SK-N-SH (cell line): ENCODE results near the gene CDK8. TPM values are rescaled to one million over a fixed set of nuclear protein-coding genes. Genes with fewer than 3 reads are reported as not detected.

Source experiments
- CTCF ChIA-PET: fragments of 300-600, 350-600 bp; formaldehyde crosslinking; extraction: SDS; loops from one replicate; lab custom pipeline; 2021; lab: Yijun Ruan, JAX
- POLR2A ChIA-PET: fragments of 350-600 bp; sonication (Branson Sonifier 250); formaldehyde crosslinking; extraction: SDS; loops from one replicate; lab custom pipeline; 2020; ENCODE audit warnings: antibody characterized with exemption, inconsistent platforms; lab: Yijun Ruan, JAX
- DNase-seq: peaks from one replicate; pipeline ENCODE4 v3.0.0; 2012
- H2AFZ ChIP-seq: fragments of 200-600 bp; sonication (generic); 2 replicates; pipeline ENCODE4 v1.8.1; 2016; ENCODE audit warnings: antibody characterized with exemption, mild to moderate bottlenecking, low read depth
- H3F3A ChIP-seq: fragments of 200-600 bp; sonication (generic); replicated peaks from 2 replicates; pipeline ENCODE3; 2016; ENCODE audit warnings: antibody characterized with exemption, mild to moderate bottlenecking; ENCODE audit not compliant: insufficient read depth
- H3K27ac ChIP-seq, 2 experiments: fragments of 200-500 bp in 1 of 2; fragments of 200-600 bp in 1 of 2; sonication (Bioruptor generic) in 1 of 2; sonication (generic), shearing (Covaris generic) in 1 of 2; 2 replicates each; pipeline versions ENCODE4 v1.5.1 to v1.6.1; 2014 to 2016; ENCODE audit warnings: low read depth in 2 of 2, inconsistent platforms in 1 of 2, low read length in 1 of 2, mild to moderate bottlenecking in 1 of 2, mixed read lengths in 1 of 2
- H3K27me3 ChIP-seq: fragments of 200-600 bp; sonication (generic), shearing (Covaris generic); 2 replicates; pipeline ENCODE4 v1.6.1; 2016; ENCODE audit warnings: mixed run types; ENCODE audit not compliant: insufficient read depth
- H3K36me3 ChIP-seq, 2 experiments: fragments of 200-500 bp in 1 of 2; fragments of 200-600 bp in 1 of 2; sonication (Bioruptor generic) in 1 of 2; sonication (generic) in 1 of 2; replicated peaks in 1 of 2; 2 replicates each; pipeline versions ENCODE3 to v1.5.1; 2014 to 2016; ENCODE audit warnings: low read length in 1 of 2, mild to moderate bottlenecking in 1 of 2; ENCODE audit not compliant: insufficient read depth in 2 of 2, control insufficient read depth in 1 of 2
- H3K4me1 ChIP-seq, 2 experiments: fragments of 200-500 bp in 1 of 2; fragments of 200-600 bp in 1 of 2; sonication (Bioruptor generic) in 1 of 2; sonication (generic), shearing (Covaris generic) in 1 of 2; 2 replicates each; pipeline versions ENCODE4 v1.5.1 to v1.6.1; 2014 to 2016; ENCODE audit warnings: low read depth in 1 of 2, low read length in 1 of 2, mixed run types in 1 of 2; ENCODE audit not compliant: insufficient read depth in 2 of 2, control insufficient read depth in 1 of 2
- H3K4me2 ChIP-seq: fragments of 200-600 bp; sonication (generic), shearing (Covaris generic); 2 replicates; pipeline ENCODE4 v1.6.1; 2017; ENCODE audit warnings: mixed run types
- H3K4me3 ChIP-seq, 2 experiments: fragments of 200-500 bp in 1 of 2; fragments of 200-600 bp in 1 of 2; sonication (Bioruptor generic) in 1 of 2; sonication (generic), shearing (Covaris generic) in 1 of 2; 2 replicates each; pipeline versions ENCODE4 v1.5.1 to v1.8.1; 2014 to 2016; ENCODE audit warnings: low read depth in 2 of 2, inconsistent platforms in 1 of 2, low read length in 1 of 2, mild to moderate bottlenecking in 1 of 2, mixed read lengths in 1 of 2, moderate library complexity in 1 of 2
- H3K79me2 ChIP-seq: fragments of 200-600 bp; sonication (generic); 2 replicates; pipeline ENCODE4 v1.8.1; 2017; ENCODE audit warnings: mild to moderate bottlenecking; ENCODE audit not compliant: insufficient read depth
- H3K9ac ChIP-seq: fragments of 200-600 bp; sonication (generic); 2 replicates; pipeline ENCODE4 v1.6.1; 2017; ENCODE audit warnings: mixed run types
- H3K9me2 ChIP-seq: fragments of 200-600 bp; sonication (generic); 2 replicates; pipeline ENCODE4 v1.6.1; 2017; ENCODE audit warnings: mixed run types
- H3K9me3 ChIP-seq: fragments of 200-600 bp; sonication (generic); 2 replicates; pipeline ENCODE4 v1.6.1; 2017; ENCODE audit warnings: mixed run types, mild to moderate bottlenecking, moderate library complexity
- H4K20me1 ChIP-seq: fragments of 200-600 bp; sonication (generic); 2 replicates; pipeline ENCODE4 v1.6.1; 2017; ENCODE audit warnings: mild to moderate bottlenecking, mixed run types; ENCODE audit not compliant: insufficient read depth
- CHD2 ChIP-seq: fragments of 150-350 bp; IDR thresholded peaks from 2 replicates; pipeline ENCODE4 v1.6.1; 2018; ENCODE audit warnings: low read length; ENCODE audit not compliant: partially characterized antibody
- ELF1 ChIP-seq: IDR thresholded peaks from 2 replicates; pipeline ENCODE4 v1.4.0; 2012
- EP300 ChIP-seq, 2 experiments: IDR thresholded peaks; 2 replicates each; pipeline versions ENCODE4 v1.4.0 to v1.6.1; 2012; ENCODE audit warnings: borderline replicate concordance in 1 of 2, low read depth in 1 of 2, low read length in 1 of 2
- EZH2phosphoT487 ChIP-seq: fragments of 200-600 bp; sonication (generic); IDR thresholded peaks from 2 replicates; pipeline ENCODE4 v1.6.1; 2017; ENCODE audit warnings: low read depth, mixed run types, mild to moderate bottlenecking, antibody characterized with exemption, moderate library complexity, borderline replicate concordance
- FOSL2 ChIP-seq: IDR thresholded peaks from 2 replicates; pipeline ENCODE4 v1.4.0; 2012; ENCODE audit warnings: low read depth, mild to moderate bottlenecking, moderate library complexity, borderline replicate concordance
- GATA2 ChIP-seq: sonication (generic); formaldehyde crosslinking; IDR thresholded peaks from 2 replicates; pipeline ENCODE4 v1.5.0; 2020; ENCODE audit warnings: mild to moderate bottlenecking, missing genetic modification reagents
- JUND ChIP-seq: IDR thresholded peaks from 2 replicates; pipeline ENCODE4 v1.4.0; 2012
- MEF2A ChIP-seq: IDR thresholded peaks from 2 replicates; pipeline ENCODE4 v1.4.0; 2012; ENCODE audit warnings: low read depth, borderline replicate concordance
- MXI1 ChIP-seq: IDR thresholded peaks from 2 replicates; pipeline ENCODE4 v1.6.1; 2012; ENCODE audit warnings: mild to moderate bottlenecking, low read depth, low read length, improper control_type of control experiment
- NRF1 ChIP-seq: IDR thresholded peaks from 2 replicates; pipeline ENCODE4 v1.6.1; 2012; ENCODE audit warnings: low read depth, mild to moderate bottlenecking, low read length
- RCOR1 ChIP-seq: fragments of 150-350 bp; IDR thresholded peaks from 2 replicates; pipeline ENCODE4 v1.6.1; 2017; ENCODE audit warnings: antibody characterized with exemption, low read length
- SMC3 ChIP-seq: IDR thresholded peaks from 2 replicates; pipeline ENCODE4 v1.6.1; 2012; ENCODE audit warnings: low read depth, low read length, improper control_type of control experiment
- TCF12 ChIP-seq: IDR thresholded peaks from 2 replicates; pipeline ENCODE4 v1.4.0; 2012
- TEAD4 ChIP-seq: IDR thresholded peaks from 2 replicates; pipeline ENCODE4 v1.4.0; 2012; ENCODE audit warnings: mild to moderate bottlenecking, borderline replicate concordance; ENCODE audit not compliant: insufficient read depth
- WGBS: methylation state at CpG from one replicate; pipeline ENCODE4 v1.1.6; 2017; ENCODE audit warnings: low lambda C conversion rate; 5-methylcytosine and 5-hydroxymethylcytosine counted together
- polyA plus RNA-seq, 3 experiments: library from polyadenylated mRNA; depleted of rRNA; stranded (reverse); fragments of >200 nt; gene quantifications; 2 replicates each; pipeline ENCODE4 v1.2.3, GENCODE V29; 2012
- TF ChIP-seq, protein P1 (sequence below): IDR thresholded peaks from 2 replicates; pipeline ENCODE4 v1.4.0; 2012; ENCODE audit warnings: low read depth
- TF ChIP-seq, protein P2 (sequence below): fragments of 200-600 bp; sonication (generic); IDR thresholded peaks from 2 replicates; pipeline ENCODE4 v1.6.1; 2017; ENCODE audit warnings: antibody characterized with exemption, mild to moderate bottlenecking, moderate library complexity
- TF ChIP-seq, protein P3 (sequence below): IDR thresholded peaks from 2 replicates; pipeline ENCODE4 v1.6.1; 2012; ENCODE audit warnings: mild to moderate bottlenecking, low read depth, low read length, moderate library complexity
- TF ChIP-seq, protein P4 (sequence below): IDR thresholded peaks from 2 replicates; pipeline ENCODE4 v1.4.0; 2012; ENCODE audit warnings: low read depth, borderline replicate concordance

CDK8 gene
- polyA plus RNA-seq, 1 of the 3 experiments (the other 2 are of a cell fraction), result 10.1 TPM

DNA sequence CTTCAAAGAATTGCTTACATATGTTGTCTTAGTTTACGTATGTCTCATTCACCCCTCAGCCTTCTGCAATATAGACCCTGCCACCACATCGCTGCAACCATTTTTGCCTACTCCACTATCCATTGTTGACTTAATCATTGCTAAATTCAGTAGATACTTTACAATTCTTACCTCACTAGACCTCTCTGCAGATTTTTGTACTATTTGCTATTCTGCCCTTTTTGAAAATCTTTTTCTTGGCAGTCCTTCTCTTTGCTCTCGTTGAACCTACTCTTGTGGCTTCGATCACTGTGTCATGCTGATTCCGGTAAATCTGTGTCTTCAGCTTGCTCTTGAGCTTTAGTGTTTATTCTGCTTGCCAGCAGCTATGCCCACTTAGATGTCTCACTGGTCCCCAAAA is 81.2 kb downstream of the CDK8 start (continued):
- no peak for TF ChIP-seq FOSL2
- TF ChIP-seq, protein P1, sequence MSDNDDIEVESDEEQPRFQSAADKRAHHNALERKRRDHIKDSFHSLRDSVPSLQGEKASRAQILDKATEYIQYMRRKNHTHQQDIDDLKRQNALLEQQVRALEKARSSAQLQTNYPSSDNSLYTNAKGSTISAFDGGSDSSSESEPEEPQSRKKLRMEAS, result no peak
- no peak for TF ChIP-seq GATA2 (CRISPR knock-in tag)
- TF ChIP-seq, all 33 proteins: peak for 0

DNA sequence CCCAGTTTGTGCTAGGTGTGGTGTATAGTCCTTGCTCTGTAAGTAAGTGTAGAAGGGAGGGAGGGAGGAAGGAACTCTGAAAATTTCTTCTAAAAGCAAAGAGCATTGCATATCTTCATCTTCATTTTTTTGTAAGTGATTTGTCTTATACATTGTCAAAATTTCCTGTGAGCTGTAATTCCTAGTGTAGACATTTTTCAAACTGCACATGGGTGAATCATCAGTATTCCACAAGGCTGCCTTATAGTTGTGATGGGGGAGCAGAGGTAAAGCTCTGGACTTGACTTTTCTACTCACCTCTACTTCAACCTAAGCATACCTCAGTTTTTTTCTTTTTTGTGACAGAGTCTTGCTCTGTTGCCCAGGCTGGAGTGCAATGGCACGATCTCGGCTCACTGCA is 86.9 kb downstream of the CDK8 start:
- peaks cover 3% of the 10 kb centered on the region; the same call in 1 of the 2 replicates for H4K20me1 ChIP-seq
- no peak overlapping the region for H3K27ac ChIP-seq
- H2AFZ ChIP-seq, result no peak overlapping the region
- H3K4me3 ChIP-seq, result no peak overlapping the region
- no peak overlapping the region; the same call in 1 of the 2 replicates for H3K4me2 ChIP-seq
- no peaks in the 10 kb centered on the region for H3K27me3 ChIP-seq
- H3F3A ChIP-seq, result no peaks in the 10 kb centered on the region
- peaks cover 0 to 2% of the 10 kb centered on the region in 2 experiments; a peak in 1 of 4 replicates for H3K4me1 ChIP-seq
- no peaks in the 10 kb centered on the region for H3K36me3 ChIP-seq
- CTCF ChIA-PET, result interaction anchor here (1.3 kb wide), 1 partner anchor 358 kb away, joined by 4 read pairs; no protein-coding TSS in a partner anchor
- H3K9me2 ChIP-seq, result no peaks in the 10 kb centered on the region
- no peak for DNase-seq
- no peaks in the 10 kb centered on the region; the same call in 1 of the 2 replicates for H3K9me3 ChIP-seq
- 100% methylated on average over 2 of the region's 2 CpGs for WGBS
- POLR2A ChIA-PET, result no interaction called here
- peaks cover 9% of the 10 kb centered on the region for H3K79me2 ChIP-seq
- TF ChIP-seq FOSL2, result peak; percentile 31; the same call in 1 of the 2 replicates
- TF ChIP-seq RCOR1, result no peak
- peak; percentile 37 for TF ChIP-seq JUND
- H3K9ac ChIP-seq, result no peak overlapping the region

DNA sequence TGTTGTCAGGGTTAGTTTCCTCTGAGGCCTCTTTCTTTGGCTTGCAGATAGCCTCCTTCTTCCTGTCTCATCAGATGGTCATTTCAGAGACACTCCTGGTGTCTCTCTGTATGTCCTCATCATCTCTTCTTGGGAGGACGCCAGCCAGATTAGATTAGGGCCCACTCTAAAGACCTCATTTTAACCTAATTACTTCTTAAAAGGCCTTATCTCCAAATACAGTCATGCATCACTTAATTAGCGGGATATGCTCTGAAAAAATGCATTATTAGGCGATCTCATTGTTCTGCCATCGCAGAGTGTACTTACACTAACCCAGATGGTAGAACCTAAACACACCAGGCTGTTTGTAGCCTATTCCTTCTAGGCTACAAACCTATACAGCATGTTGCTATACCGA is 89.0 kb downstream of the CDK8 start:
- H3K79me2 ChIP-seq, result peaks cover 7% of the 10 kb centered on the region; the same call in 1 of the 2 replicates
- H3K27ac ChIP-seq, result peak overlapping the region in 1 of 2 experiments; percentile 36; a peak in 2 of 4 replicates
- 46% methylated on average over 5 of the region's 5 CpGs for WGBS
- no peaks in the 10 kb centered on the region for H3K9me2 ChIP-seq
- peak; percentile 52 for DNase-seq
- ChIA-PET POLR2A (no interaction called here), CTCF (no interaction called here)
- H3F3A ChIP-seq, result no peaks in the 10 kb centered on the region
- H3K9ac ChIP-seq, result no peak overlapping the region
- no peak overlapping the region for H3K4me3 ChIP-seq
- peaks cover 3% of the 10 kb centered on the region; the same call in 1 of the 2 replicates for H4K20me1 ChIP-seq
- peaks cover 0 to 2% of the 10 kb centered on the region in 2 experiments; a peak in 1 of 4 replicates for H3K4me1 ChIP-seq
- no peaks in the 10 kb centered on the region for H3K9me3 ChIP-seq
- no peaks in the 10 kb centered on the region for H3K36me3 ChIP-seq
- H2AFZ ChIP-seq, result no peak overlapping the region
- no peak overlapping the region for H3K4me2 ChIP-seq
- no peaks in the 10 kb centered on the region for H3K27me3 ChIP-seq
- TF ChIP-seq MEF2A (no peak), TCF12 (peak; percentile 57), NRF1 (no peak), FOSL2 (no peak), MXI1 (peak; percentile 77; the same call in 1 of the 2 replicates), ELF1 (no peak), CHD2 (peak; percentile 94), EP300 (IDR thresholded peaks at IDR 0.05; ENCODE audit: borderline replicate concordance in 1 of 2, low read depth in 1 of 2, low read length in 1 of 2) (peak in 1 of 2 experiments; percentile 95; a peak in 2 of 4 replicates), TEAD4 (peak; percentile 71), SMC3 (no peak), EZH2phosphoT487 (no peak), RCOR1 (peak; percentile 100)
- TF ChIP-seq, protein P2, sequence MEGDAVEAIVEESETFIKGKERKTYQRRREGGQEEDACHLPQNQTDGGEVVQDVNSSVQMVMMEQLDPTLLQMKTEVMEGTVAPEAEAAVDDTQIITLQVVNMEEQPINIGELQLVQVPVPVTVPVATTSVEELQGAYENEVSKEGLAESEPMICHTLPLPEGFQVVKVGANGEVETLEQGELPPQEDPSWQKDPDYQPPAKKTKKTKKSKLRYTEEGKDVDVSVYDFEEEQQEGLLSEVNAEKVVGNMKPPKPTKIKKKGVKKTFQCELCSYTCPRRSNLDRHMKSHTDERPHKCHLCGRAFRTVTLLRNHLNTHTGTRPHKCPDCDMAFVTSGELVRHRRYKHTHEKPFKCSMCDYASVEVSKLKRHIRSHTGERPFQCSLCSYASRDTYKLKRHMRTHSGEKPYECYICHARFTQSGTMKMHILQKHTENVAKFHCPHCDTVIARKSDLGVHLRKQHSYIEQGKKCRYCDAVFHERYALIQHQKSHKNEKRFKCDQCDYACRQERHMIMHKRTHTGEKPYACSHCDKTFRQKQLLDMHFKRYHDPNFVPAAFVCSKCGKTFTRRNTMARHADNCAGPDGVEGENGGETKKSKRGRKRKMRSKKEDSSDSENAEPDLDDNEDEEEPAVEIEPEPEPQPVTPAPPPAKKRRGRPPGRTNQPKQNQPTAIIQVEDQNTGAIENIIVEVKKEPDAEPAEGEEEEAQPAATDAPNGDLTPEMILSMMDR, result no peak
- TF ChIP-seq, protein P3, sequence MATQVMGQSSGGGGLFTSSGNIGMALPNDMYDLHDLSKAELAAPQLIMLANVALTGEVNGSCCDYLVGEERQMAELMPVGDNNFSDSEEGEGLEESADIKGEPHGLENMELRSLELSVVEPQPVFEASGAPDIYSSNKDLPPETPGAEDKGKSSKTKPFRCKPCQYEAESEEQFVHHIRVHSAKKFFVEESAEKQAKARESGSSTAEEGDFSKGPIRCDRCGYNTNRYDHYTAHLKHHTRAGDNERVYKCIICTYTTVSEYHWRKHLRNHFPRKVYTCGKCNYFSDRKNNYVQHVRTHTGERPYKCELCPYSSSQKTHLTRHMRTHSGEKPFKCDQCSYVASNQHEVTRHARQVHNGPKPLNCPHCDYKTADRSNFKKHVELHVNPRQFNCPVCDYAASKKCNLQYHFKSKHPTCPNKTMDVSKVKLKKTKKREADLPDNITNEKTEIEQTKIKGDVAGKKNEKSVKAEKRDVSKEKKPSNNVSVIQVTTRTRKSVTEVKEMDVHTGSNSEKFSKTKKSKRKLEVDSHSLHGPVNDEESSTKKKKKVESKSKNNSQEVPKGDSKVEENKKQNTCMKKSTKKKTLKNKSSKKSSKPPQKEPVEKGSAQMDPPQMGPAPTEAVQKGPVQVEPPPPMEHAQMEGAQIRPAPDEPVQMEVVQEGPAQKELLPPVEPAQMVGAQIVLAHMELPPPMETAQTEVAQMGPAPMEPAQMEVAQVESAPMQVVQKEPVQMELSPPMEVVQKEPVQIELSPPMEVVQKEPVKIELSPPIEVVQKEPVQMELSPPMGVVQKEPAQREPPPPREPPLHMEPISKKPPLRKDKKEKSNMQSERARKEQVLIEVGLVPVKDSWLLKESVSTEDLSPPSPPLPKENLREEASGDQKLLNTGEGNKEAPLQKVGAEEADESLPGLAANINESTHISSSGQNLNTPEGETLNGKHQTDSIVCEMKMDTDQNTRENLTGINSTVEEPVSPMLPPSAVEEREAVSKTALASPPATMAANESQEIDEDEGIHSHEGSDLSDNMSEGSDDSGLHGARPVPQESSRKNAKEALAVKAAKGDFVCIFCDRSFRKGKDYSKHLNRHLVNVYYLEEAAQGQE, result no peak
- TF ChIP-seq, protein P4, sequence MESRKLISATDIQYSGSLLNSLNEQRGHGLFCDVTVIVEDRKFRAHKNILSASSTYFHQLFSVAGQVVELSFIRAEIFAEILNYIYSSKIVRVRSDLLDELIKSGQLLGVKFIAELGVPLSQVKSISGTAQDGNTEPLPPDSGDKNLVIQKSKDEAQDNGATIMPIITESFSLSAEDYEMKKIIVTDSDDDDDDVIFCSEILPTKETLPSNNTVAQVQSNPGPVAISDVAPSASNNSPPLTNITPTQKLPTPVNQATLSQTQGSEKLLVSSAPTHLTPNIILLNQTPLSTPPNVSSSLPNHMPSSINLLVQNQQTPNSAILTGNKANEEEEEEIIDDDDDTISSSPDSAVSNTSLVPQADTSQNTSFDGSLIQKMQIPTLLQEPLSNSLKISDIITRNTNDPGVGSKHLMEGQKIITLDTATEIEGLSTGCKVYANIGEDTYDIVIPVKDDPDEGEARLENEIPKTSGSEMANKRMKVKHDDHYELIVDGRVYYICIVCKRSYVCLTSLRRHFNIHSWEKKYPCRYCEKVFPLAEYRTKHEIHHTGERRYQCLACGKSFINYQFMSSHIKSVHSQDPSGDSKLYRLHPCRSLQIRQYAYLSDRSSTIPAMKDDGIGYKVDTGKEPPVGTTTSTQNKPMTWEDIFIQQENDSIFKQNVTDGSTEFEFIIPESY, result no peak
